ENCODE measurements around the gene KRTAP4-12. TPM values are rescaled to one million over a fixed set of nuclear protein-coding genes. Genes with fewer than 3 reads are reported as not detected.
"Not testable (repeated sequence)": the region's sequence is repeated elsewhere in the genome, so short reads cannot be mapped to it uniquely, and the experiment has no call there.

Gene KRTAP4-12
- total RNA-seq, 2 experiments from 2014 or later: not detected

GRCh38 chr17:41116297-41116696 is 7.7 kb downstream of the KRTAP4-12 start:
- intact Hi-C loops (cut with DNase I, micrococcal nuclease): no loop called here
- H3K9me3 ChIP-seq (ENCODE audit: control insufficient read depth in 1 of 2, insufficient read depth in 1 of 2, low read length in 2 of 2): no peaks in the 10 kb centered on the region
- DNase-seq (peak in 1 of 14 experiments; percentile 14), ATAC-seq (ENCODE audit: poor library complexity) (no peak)
- H3K9me3 Mint-ChIP-seq: peaks cover 1% of the 10 kb centered on the region
- H3K4me3 ChIP-seq (ENCODE audit: low read length): no peak overlapping the region
- H3K4me1 Mint-ChIP-seq (ENCODE audit: low read depth): peaks cover 31% of the 10 kb centered on the region
- ChIA-PET POLR2A (interaction anchor here (1.1 kb wide), 1 partner anchor 102 kb away, joined by 3 read pairs; no protein-coding TSS in a partner anchor), CTCF (no interaction called here)
- no peak overlapping the region for H3K27ac ChIP-seq (ENCODE audit: low read depth in 1 of 2, low read length in 2 of 2)
- TF ChIP-seq CTCF (IDR thresholded peaks at IDR 0.05): no peak
- H3K4me1 ChIP-seq (ENCODE audit: insufficient read depth, low read length): peaks cover 6% of the 10 kb centered on the region
- H3K27me3 ChIP-seq (ENCODE audit: control insufficient read depth in 1 of 2, insufficient read depth in 2 of 2, low read length in 2 of 2): no peaks in the 10 kb centered on the region
- H3K36me3 ChIP-seq (ENCODE audit: insufficient read depth, low read length): no peaks in the 10 kb centered on the region
- no peaks in the 10 kb centered on the region for H3K36me3 Mint-ChIP-seq (ENCODE audit: low read depth)
- H3K27ac Mint-ChIP-seq: no peak overlapping the region
- no peaks in the 10 kb centered on the region for H3K27me3 Mint-ChIP-seq
- H3K4me3 Mint-ChIP-seq: no peak overlapping the region

GRCh38 chr17:41111151-41111885 is 12.7 kb downstream of the KRTAP4-12 start:
- TF ChIP-seq CTCF (IDR thresholded peaks at IDR 0.05): no peak
- H3K36me3 ChIP-seq (ENCODE audit: insufficient read depth, low read length): no peaks in the 10 kb centered on the region
- Mint-ChIP-seq H3K36me3 (ENCODE audit: low read depth) (no peaks in the 10 kb centered on the region), H3K27me3 (peaks cover 9% of the 10 kb centered on the region), H3K4me1 (ENCODE audit: low read depth) (peaks cover 9% of the 10 kb centered on the region), H3K4me3 (no peak overlapping the region), H3K27ac (no peak overlapping the region), H3K9me3 (peaks cover 1% of the 10 kb centered on the region)
- no peak overlapping the region for H3K4me3 ChIP-seq (ENCODE audit: low read length)
- DNase-seq: no peak
- no peaks in the 10 kb centered on the region for H3K27me3 ChIP-seq (ENCODE audit: control insufficient read depth in 1 of 2, insufficient read depth in 2 of 2, low read length in 2 of 2)
- intact Hi-C loops (cut with DNase I, micrococcal nuclease): no loop called here
- H3K9me3 ChIP-seq (ENCODE audit: control insufficient read depth in 1 of 2, insufficient read depth in 1 of 2, low read length in 2 of 2): no peaks in the 10 kb centered on the region
- no peak overlapping the region for H3K27ac ChIP-seq (ENCODE audit: low read depth in 1 of 2, low read length in 2 of 2)
- CTCF ChIA-PET: no interaction called here
- H3K4me1 ChIP-seq (ENCODE audit: insufficient read depth, low read length): peaks cover 3% of the 10 kb centered on the region
- POLR2A ChIA-PET: no interaction called here
- no peak for ATAC-seq (ENCODE audit: poor library complexity)

DNA sequence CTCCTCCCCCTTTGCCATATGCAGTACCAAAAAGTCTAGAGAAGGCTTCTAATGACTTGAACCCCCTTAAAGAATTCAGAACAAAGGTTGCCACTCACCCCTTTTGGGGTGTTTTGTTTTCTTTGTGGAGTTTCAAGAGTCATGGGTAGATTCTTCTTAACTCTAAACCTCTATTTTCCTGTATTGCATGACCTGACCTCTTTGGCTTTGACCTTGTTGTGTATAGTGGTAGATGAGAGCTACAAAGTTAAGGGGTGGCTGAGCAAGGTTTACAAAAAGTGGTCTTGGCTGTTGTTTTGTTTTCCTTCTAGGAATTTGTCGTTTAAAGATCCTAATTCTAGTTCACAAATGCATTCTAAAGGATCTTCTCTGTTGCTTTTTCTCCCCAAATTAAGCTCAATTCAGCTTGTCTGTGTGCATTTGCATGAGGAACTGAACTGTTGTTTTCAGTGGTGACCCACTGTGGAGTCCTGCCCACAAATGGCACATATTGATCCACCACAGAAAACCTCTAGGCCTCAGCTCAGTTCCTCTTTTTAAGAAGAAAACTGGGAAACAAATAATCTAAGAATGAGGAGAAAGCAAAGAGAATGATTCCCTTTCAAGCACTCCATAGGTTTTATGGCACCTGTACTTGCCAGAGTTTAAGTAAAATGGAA is 15.1 kb downstream of the KRTAP4-12 start:
- H3K36me3 ChIP-seq (ENCODE audit: insufficient read depth, low read length); H3K9me3 ChIP-seq (ENCODE audit: control insufficient read depth in 1 of 2, insufficient read depth in 1 of 2, low read length in 2 of 2); CTCF ChIA-PET; H3K4me3 ChIP-seq (ENCODE audit: low read length); H3K27ac ChIP-seq (ENCODE audit: low read depth in 1 of 2, low read length in 2 of 2); DNase-seq; H3K4me1 ChIP-seq (ENCODE audit: insufficient read depth, low read length); H3K27me3 ChIP-seq (ENCODE audit: control insufficient read depth in 1 of 2, insufficient read depth in 2 of 2, low read length in 2 of 2); ATAC-seq (ENCODE audit: poor library complexity); POLR2A ChIA-PET; intact Hi-C loops (cut with DNase I, micrococcal nuclease); H3K9me3 Mint-ChIP-seq; H3K36me3 Mint-ChIP-seq (ENCODE audit: low read depth); H3K4me1 Mint-ChIP-seq (ENCODE audit: low read depth); H3K27ac Mint-ChIP-seq; H3K4me3 Mint-ChIP-seq: not testable (repeated sequence)
- peaks cover 14% of the 10 kb centered on the region for H3K27me3 Mint-ChIP-seq

Measured in CD4-positive, alpha-beta T cell (primary cell).